GM18502 (cell line): ENCODE measurements around the gene CABLES2.

ENCODE experiments used
- ATAC-seq: cut with Tn5 transposase; IDR thresholded peaks from one replicate; pipeline ENCODE4 v1.9.1; 2021; ENCODE audit warnings: mild to moderate bottlenecking; ENCODE audit not compliant: unreplicated experiment, poor library complexity

The CABLES2 gene

GRCh38 chr20:62362991-62363919 lies 43.8 kb downstream of the CABLES2 start:
- ATAC-seq, result no peak

- no peak for ATAC-seq
Observed at GRCh38 chr20:62362590-62362940, 44.5 kb downstream of the CABLES2 start.

GRCh38 chr20:62361799-62362589 lies 45.1 kb downstream of the CABLES2 start:
- no peak for ATAC-seq

GRCh38 chr20:62360854-62361798 lies 46.0 kb downstream of the CABLES2 start:
- ATAC-seq, result no peak

GRCh38 chr20:62359491-62360121 lies 47.5 kb downstream of the CABLES2 start:
- ATAC-seq, result no peak

GRCh38 chr20:62359043-62359490 lies 48.0 kb downstream of the CABLES2 start:
- ATAC-seq, result no peak

- no peak for ATAC-seq
Observed at GRCh38 chr20:62358171-62359042, 48.7 kb downstream of the CABLES2 start.

GRCh38 chr20:62357681-62358080 lies 49.4 kb downstream of the CABLES2 start:
- no peak for ATAC-seq

GRCh38 chr20:62357187-62357667 lies 49.9 kb downstream of the CABLES2 start:
- no peak for ATAC-seq

- no peak for ATAC-seq
Observed at GRCh38 chr20:62356589-62357186, 50.4 kb downstream of the CABLES2 start.

GRCh38 chr20:62355878-62356588 lies 51.1 kb downstream of the CABLES2 start:
- no peak for ATAC-seq

GRCh38 chr20:62355516-62355877 lies 51.6 kb downstream of the CABLES2 start:
- no peak for ATAC-seq

- ATAC-seq, result no peak
Observed at GRCh38 chr20:62354811-62355341, 52.2 kb downstream of the CABLES2 start.

GRCh38 chr20:62354031-62354808 lies 52.9 kb downstream of the CABLES2 start:
- no peak for ATAC-seq

- no peak for ATAC-seq
Observed at GRCh38 chr20:62353289-62354030, 53.6 kb downstream of the CABLES2 start.
